AML-193 (cell line): ENCODE results near the gene CLIP4.

Source experiments
- DNase-seq, 2 experiments: peaks; one replicate each; lab custom pipeline; 2025; lab: John Stamatoyannopoulos, UW

Gene CLIP4

DNA sequence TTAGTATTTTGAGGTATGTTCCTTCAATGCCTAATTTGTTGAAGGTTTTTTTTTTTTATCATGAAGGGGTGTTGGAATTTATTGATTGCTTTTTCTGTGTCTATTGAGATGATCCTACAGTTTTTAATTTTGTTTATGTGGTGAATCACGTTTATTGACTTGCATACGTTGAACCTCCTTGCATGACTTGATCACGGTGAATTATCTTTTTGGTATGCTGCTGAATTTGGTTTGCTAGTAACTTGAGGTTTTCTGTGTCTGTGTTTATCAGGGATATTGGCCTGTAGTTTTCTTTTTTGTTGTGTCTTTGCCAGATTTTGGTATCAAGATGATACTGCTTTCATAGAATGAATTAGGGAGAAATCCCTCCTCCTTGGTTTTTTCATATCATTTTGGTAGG, 23.9 kb downstream of the CLIP4 start:
- DNase-seq = no peak

DNA sequence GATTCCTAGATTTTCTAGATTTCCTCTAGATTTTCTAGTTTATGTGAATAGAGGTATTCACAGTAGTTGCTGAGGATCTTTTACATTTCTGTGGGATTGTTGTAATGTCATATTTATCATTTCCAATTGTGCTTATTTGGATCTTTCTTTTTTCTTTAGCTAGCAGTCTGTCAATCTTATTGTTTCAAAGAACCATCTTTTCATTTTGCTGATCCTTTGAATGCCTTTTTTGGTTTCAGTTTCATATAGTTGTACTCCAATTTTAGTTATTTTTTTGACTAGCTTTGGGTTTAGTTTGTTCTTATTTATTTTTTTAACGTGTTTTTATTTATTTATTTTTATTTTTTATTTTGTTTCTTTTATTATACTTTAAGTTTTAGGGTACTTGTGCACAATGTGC, 24.5 kb downstream of the CLIP4 start:
- no peak for DNase-seq

DNA sequence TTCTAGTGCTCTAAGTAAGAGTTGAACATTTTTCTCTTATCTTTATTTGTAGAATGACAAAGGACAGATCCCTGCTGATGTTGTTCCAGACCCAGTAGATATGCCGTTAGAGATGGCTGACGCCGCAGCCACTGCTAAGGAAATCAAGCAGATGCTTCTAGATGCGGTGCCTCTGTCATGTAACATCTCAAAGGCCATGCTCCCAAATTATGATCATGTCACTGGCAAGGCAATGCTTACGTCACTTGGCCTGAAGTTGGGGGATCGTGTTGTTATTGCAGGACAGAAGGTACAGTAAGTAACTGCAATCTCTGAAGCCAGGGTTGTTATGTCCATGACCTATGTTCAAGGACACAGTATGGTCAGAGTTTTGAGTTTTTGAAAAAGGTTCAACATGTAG, 28.4 kb downstream of the CLIP4 start:
- no peak for DNase-seq

DNA sequence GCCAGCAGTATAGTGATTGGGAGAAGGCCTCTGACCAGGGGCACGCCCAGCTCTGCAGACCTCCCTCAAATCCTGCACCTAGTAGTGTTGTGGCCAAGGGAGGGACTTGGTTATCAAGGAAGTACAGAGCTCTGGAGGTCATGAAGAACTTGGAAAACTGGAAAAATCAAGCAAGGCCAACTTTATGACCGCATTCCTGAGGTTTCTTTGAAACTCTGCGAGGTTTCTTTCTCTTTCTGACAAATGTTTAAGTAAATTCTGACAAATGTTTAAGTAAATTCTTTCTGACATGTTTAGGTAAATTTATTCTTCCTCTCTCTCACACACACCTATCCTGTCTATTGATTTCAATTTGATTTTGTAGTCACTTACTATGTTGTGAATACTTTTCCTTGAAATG, 31.0 kb downstream of the CLIP4 start:
- DNase-seq = no peak

DNA sequence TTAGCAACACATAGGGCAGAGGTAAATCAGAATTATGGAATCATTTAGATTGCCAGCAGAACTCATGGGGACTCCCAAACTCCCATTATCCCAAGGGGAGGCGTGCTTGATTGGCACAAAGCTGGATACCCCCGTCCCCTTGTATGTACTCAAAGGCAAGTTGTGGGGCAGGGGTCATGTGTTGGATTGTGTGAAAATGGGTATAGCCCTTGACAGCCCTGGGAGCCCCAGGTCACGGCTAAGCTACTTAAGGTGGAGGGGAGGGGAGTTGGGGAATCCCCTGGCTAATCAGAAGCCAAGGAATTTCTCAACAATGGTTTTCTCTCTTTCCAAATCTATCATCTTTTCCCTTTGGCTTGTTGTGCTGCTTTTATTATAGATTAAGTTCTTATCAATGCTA, 32.7 kb downstream of the CLIP4 start:
- DNase-seq = no peak

DNA sequence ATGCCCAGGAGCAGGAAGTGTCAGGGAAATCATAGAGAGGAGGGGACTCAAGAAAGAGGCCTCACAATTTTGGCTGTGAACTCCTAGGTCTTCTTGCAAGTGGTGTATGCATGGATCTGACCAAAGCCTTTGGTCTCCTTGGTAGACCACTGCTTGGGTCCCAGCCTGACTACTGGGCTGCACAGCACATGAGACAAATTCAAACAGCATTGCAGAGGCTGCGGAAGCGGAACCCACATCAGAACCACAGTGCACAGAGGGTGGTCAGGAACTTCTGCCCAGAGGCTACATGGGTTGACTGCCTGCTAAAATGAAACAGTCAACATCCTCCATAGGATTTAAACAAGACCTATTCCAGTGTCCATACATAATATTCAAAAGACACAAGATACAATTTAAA, 39.4 kb downstream of the CLIP4 start:
- DNase-seq = no peak

DNA sequence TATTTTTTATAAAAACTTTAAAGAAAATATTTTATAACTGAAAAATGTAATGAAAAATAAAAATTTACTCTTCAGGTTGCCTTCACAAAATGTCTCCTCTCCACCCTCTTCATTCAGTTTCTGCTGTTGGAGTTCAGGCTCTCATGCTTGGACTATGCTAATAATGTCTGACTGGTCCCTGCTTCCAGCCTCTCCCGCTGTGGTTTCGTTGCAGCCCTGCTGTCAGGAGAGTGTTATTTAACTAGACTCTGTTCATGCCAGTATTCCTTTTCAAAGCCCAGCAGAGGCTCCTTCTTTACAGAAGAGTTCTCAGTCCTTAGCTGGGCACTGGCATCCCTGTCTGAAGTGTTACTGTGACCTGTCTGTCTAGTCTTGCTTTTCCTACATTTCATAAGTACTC, 40.4 kb downstream of the CLIP4 start:
- no peak for DNase-seq

DNA sequence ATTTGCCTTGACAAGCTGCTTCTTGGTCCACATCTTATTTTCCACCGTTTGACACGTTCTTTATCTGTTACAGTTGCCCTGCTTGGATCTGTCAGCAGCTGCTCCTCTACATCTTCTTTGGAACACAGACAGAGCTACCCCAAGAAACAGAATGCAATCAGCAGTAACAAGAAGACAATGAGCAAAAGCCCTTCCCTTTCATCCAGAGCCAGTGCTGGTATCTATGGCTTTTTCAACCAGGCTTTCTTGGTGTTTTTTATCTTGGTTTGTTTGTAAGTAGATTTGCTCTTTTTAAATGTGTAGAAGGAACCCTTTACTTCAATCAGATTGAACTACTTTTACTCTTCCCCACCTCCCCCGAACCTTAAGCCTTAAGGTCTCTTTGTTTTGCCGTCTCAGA, 41.9 kb downstream of the CLIP4 start:
- no peak for DNase-seq

DNA sequence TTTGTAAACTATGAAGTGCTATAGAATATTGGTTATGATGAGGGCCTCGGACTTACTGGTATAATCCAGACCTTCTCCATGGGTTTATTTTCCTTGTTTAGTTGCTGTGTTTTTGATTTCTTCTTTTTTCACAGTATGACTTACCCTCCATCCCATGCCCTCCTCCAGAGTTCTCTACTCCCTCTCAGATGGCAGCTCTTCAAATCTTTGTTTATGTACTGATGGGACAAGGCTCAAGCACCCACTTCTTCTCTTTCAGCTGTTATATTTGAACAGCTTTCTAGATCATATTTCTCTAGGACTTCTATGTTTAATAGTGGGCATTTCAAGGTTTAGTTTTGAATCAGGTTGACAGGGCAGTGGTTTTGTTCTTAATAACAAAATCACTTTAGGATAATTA, 43.9 kb downstream of the CLIP4 start:
- no peak for DNase-seq

DNA sequence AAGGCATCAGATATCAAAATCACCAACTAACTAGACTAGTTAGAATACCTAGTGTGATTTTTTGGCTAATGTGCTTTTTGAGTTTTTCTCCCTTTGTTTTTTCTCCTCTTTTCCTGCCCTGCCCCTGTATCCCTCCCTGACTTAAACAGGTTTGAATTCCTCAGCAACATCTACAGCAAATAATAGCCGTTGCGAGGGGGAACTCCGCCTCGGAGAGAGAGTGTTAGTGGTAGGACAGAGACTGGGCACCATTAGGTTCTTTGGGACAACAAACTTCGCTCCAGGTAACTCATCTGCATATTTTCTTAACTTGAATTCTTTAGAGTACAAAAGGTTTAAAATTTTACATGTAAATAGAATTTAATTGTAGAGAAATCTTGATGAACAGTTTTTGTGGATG, 45.0 kb downstream of the CLIP4 start:
- DNase-seq = no peak

DNA sequence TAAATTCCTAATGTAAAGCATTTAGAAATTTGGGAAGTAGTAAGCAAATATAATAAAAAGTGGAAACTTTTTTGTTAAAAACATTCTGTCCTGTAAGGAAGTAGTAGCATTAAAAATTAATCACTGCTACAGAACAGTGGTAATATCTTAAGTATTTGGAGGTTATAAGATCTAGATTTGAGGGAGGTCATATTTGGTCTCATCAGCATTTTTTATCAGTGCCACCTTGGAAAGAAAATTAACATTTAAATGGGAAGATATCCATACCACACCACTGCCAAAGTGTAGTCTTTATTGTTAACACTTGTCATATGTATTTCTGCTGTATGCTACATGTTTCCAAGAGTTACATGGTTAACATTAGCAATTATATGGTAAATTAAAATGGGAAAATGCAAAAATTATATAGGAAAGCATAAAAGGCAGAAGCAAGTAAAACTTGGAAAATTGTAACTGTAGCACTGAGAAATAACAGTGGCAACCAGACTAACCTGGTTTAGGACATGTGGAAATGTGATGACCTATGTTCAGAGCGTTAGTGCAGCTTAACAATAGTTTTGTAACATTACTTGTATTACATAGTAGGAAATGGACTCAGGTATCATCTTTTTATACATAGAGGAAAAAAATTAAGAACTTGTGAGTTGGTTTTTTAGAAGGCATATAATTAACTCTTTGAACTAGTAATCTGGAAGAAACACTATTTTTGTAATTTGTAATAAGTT, 47.2 kb downstream of the CLIP4 start:
- DNase-seq = no peak

DNA sequence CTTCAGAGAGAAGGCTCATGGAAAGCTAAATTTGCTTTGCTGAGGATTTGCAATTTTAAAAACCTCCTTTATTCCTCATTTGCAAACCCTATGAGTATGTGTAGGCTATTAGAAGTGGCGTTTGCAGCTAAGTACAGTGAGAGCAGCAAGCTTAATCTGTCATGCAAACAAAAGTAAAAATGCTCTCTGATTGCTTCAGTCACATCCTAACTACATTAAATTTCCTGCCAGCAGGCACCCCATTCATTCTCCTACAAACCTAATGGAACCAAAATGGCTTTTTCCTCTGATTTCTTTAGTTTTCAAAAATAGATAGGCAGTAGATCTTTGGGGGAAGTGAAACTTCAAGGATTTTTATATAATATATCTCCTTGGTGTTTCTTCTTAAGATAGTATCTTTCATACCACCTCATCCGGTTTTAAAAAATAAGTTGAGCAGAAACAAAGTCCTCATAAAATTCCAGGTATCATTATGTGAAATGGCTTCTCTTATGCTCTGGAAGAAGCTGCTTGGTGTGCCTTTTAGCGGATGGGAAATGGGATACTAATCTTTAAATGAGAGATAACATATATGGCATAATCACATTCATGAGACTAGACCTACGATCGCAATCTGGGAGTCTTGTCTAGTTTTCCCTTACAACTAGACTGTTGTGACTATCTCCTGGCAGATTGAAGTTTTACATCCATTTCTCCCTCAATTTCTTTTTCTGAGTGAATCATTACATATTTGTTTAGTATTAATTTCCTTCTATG, 49.1 kb downstream of the CLIP4 start:
- DNase-seq = no peak

DNA sequence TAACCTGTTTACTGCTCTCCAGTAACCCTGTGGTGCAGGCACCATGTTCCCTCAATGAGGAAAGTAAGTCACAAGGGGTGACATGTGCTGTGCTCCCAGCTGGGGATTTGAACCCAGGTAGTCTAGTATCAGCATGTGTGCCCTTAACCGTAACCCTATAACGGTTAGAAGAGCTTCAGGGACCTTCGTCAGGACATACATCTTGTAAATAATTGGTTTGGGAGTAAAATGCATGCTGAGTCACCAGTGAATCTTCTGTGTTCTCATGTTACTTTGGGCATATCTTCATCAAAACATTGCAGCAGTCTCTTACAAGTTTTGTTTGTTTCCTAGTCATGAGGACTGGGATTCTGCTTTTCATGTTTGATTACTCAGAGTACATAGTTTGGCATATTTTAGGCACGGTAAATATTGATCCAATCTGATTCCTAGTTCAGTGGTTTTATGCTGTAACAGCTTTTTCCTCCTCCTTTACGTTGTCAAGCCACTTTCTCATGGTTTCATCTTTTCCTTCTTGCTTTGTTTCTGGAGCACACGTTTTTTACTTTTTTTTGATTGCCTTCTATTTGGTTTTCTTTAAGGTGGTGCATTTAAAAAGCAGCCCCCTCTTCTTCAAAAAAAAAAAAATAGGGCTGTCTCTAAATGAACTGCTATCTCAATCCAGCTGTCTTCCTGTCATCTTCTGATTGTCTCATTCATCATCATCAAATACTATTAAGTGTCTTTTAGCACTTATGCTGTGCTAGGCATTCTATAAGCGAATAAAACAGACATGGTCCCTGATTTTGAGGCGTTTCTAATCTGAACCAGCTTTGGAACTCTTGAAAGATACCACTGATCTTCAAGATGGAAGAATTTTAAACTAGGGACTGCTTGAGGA, 50.4 kb downstream of the CLIP4 start:
- DNase-seq = no peak

DNA sequence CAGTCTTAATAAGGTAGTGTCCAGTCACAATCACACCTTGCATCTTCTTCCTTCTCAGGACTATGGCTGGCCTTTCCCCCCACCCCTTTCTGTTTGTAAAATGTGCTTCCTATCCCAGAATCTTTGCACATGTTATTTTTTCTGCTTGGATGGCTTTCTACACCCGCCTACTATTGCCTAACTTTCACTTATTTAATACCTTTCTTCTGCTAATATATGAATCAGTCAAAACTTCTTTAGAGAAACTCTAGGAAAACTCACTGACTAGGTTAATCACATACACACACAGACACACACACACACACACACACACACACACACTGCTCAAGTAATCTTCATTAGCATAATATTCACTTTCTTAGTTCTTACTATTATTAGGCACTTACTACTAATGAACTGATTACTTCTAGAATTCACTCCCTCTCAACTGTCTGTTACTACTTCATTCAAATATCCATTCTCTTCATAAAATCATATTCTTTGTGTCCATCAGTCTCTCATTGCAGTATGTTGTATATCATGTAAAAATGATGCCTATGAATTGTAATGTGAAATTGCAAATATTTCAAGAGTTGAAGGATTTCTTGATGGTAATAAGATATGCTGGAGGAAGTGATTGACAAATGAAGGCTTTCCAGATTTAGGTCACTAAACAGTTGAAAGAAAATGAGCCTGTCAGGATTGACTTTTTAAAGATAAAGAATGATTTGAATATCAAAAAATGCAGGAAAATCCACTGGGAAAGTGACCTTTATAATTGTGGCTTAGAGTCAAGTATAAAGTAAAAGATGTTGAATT, 51.2 kb downstream of the CLIP4 start:
- no peak for DNase-seq

DNA sequence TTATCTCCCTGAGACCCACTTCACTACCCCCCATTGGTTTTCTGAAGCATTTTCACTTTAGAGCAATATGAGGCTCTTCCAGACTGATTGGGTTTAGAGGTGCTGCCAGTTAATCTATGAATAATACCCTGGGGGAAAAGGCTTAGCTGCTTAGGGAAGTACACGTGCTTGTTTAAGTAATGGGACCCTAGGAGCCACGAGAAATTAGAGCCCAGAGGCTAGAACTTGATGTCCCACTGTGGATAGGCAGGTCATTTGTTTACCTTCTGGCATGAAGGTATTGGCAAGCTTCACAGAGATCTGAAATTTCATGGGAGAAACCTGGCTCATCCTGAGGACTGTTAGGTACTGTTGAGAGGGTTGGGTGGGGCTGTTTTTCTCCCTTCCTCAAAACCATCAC, 59.7 kb downstream of the CLIP4 start:
- DNase-seq = no peak

DNA sequence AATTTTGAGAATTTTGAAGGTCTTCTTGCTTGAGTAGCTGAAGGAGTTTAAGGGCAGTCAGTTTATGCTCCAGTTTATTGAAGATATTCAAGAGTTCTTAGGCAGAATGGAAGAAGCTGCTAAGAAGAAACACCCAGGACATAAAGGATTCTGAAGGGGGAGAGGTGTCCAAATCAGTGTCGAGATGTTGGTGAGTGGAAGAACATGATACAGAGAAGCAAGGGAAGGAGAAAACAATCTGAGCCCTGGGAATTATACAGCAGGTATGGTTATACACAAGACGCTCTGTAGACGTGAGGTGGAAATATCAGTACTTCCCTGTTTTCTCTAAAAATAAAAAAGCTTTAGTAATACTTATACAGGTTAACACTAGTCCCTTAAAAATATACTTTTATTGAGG, 60.1 kb downstream of the CLIP4 start:
- DNase-seq = no peak

DNA sequence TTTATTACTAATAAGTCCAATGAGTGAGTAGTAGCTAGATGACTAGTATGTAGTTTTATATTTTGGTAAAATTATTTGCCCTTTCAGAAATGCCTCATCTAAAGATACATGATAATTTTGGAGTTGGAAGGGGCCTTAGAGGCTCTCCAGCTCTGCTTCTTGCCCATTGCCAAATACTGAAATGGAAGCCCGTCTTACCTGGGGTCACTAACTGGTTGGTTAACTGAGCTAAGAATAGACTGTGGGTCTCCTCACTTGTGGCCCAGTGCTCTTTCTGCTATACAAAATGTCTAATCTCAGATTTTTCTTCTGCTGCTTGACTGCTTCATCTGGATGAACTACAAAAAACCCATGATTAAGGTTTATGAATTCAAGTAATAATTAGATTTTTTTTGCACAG, 67.1 kb downstream of the CLIP4 start:
- DNase-seq = no peak

DNA sequence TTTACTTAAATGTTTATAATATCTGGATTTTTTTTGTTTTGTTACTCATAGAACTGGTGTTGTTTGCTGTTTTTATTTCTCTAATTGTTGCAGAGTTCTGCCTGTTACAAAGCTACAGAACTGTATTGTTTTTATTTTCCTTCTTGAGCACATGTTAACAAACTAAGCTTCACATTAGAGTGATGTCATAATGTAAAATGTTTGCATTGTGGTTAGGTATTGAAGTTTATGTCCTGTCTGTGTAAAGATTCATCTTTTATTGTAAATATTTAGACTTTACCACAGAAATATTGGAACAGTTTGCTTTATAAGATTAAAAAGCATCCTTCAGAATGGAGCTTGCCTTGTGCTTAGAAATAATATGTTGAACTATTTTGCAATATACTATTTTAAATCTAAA, 67.7 kb downstream of the CLIP4 start:
- no peak for DNase-seq

DNA sequence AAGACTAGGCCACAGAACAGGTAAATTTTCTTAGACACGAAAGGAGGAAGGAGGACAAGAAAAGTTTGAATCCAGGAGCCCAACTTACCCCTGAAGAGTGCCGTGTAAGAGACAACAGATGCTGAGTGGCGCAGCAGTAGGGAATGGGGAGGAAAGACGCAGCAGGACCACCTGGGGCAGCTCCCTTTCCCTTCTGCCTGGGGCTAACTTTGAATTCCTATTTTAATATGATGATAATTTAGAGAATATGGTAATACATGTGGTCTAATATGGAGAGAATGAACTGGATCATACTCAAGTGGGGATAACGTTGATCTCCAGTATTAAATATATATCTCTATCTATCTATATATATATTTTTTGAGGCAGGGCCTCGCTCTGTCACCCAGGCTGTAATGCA, 69.3 kb downstream of the CLIP4 start:
- DNase-seq = no peak

DNA sequence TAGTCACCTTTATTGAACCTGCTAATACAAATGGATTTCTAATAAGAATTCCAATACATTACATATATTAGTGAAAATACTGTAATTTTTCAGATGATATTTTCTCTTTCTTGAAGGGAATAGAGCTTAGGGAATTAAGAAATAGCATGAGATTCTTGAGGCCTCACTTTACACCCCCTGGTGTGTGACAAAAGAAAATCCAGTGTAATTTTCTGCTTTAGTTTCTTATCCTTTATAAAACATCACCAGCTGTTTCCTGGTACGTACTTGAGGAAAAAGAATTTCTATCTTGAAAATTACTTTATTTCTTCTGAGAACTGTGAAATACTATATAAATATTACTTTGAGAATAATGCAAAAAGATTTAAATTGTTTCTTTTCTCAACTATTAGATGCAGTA, 71.6 kb downstream of the CLIP4 start:
- no peak for DNase-seq

DNA sequence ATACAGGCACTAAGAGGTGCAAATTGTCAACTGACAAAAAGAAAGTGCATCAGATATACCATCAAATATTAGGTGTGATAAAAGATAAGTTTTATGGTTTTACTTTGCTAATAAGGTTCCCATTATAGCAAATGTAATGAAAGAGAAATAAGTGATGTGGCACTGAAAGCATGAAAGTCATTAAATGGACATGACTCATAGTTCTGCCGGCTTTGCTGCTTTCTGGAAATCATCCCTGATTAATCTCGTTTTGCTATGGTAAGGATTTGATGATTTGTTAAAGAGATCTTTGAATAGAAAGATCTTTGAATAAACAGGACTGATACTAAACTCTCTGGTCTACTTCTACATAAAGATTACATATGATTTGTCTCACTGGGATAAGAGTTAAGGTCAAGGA, 72.7 kb downstream of the CLIP4 start:
- DNase-seq = no peak

DNA sequence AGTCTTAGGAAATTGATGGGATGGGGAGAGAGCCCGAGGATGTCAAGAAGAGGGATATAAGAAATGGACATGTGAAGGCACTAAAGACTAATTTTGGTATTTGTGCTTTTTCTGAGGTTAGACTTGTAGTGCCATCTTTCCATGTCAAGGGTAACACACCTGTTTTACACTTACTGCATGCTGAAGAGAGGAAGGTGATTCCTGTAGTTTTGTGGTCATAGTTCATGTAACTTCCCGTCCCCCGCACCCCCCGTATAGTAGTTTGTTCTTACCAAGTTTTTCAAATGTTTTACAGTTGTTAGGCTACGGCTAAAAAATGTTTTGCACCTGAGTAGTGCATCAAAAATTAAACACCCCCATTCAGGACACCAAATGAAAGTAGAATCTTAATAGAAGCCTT, 73.8 kb downstream of the CLIP4 start:
- no peak for DNase-seq
